Activated naive CD8-positive, alpha-beta T cell treated with anti-CD3 and anti-CD28 coated beads, Interleukin-2, amount 50 U/mL, for 16 hours (primary cell): ENCODE measurements around the gene GNG3.
A peak's percentile ranks its signal among the peaks of the same experiment; 100 is the strongest.
"Not testable (repeated sequence)": the region's sequence is repeated elsewhere in the genome, so short reads cannot be mapped to it uniquely, and the experiment has no call there.

ENCODE experiments used
- DNase-seq: peaks from one replicate; pipeline ENCODE4 v3.0.0-alpha.2; 2020; ENCODE audit warnings: low read depth, low spot score

GNG3 gene

DNA sequence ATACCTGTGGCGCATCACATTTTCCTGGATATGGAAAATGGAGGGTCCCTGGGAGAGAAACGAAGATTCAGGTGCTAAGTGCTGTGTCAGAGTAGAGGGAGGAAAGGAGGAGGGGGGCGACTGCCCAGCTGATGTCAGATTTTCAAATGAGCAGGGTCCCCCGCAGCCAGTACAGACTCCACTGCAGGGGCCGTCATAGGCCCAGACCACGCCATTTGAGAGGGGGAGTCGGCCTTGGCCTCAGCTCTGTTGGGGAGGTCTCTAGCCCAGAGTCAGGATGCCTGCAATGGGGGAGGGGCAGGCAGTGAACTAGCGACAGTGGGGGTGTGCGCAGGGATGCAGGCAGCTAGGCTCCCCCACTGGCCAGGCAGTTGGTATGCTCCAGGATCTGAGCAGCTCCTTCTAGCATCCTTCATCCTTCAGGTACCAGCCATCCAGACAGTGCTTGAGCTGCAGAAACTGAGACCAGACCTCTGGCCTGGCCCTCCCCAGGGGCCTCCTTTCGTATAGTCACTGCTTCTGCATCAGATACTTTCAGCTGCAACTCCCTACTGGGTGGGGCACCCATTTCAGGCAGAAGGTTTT lies at the start of gene GNG3, which contains the start of gene BSCL2:
TSS of gene GNG3 (plus strand) at position 400 of the 585 bp plus-strand sequence. CDS start 620 bp downstream, outside the sequence.
TSS of gene BSCL2 (minus strand) at position 148 of the 585 bp plus-strand sequence. CDS start 229 bp downstream, outside the sequence.
- no peak for DNase-seq

DNA sequence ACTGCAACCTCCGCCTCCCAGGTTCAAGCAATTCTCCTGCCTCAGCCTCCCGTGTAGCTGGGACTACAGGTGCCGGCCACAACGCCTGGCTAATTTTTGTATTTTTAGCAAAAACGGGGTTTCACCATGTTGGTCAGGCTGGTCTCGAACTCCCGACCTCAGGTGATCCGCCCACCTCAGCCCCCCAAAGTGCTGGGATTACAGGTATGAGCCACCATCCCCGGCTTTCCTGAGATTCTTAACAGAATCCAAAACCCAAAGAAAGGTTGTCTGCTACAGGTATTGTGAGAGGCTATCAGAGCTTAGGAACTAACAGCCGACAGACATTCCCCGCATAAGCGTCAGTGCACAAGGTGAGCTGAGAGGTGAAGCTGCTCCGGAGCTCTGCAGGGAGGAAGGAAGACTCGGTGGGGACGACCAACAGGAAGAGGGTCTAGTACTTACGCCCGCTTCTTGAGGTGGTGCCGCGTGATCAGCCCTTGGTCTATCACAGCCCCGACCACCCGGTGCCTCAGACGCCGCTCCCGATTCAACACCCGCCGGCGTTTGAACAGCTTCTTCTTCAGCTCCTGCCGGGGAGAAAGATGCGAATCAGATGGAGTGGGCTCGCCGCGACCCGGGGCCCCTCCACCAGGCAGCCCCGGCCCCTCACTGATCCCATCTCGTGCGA lies 42.9 kb upstream of the GNG3 start:
- DNase-seq: no peak

DNA sequence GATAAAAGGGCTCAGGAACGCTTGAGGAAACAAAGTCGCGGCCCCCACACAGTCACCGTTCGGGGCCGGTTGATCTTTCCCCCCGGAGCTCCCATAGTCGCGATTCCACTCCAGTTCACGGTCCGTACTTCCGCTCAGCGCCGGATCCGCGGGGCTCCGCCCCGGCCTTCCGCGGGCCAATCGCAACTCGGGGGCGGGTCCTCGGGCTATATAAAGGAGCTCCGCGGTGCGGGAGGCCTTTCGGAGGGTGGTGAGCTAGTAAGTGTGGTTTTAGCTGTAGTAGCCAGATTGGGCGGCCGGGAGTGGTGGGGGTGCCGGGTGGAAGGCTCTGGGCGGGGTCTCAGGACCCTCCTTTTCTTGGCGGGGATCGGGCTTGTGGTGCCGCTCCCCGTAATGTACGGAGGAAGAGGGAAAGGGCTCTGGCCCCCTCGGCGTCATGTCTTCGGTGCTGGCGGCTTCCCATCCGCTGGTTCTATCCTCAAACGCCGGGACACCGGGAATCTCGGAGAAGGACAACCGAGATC lies 42.3 kb upstream of the GNG3 start, which contains the start of the genes C11orf98 and CSKMT:
TSS of gene C11orf98 (minus strand) at position 136 of the 524 bp plus-strand sequence. CDS start at position 95, 41 bp downstream.
TSS of gene CSKMT (plus strand) at position 238 of the 524 bp plus-strand sequence. CDS start 568 bp downstream, outside the sequence.
- peak; percentile 90 for DNase-seq

DNA sequence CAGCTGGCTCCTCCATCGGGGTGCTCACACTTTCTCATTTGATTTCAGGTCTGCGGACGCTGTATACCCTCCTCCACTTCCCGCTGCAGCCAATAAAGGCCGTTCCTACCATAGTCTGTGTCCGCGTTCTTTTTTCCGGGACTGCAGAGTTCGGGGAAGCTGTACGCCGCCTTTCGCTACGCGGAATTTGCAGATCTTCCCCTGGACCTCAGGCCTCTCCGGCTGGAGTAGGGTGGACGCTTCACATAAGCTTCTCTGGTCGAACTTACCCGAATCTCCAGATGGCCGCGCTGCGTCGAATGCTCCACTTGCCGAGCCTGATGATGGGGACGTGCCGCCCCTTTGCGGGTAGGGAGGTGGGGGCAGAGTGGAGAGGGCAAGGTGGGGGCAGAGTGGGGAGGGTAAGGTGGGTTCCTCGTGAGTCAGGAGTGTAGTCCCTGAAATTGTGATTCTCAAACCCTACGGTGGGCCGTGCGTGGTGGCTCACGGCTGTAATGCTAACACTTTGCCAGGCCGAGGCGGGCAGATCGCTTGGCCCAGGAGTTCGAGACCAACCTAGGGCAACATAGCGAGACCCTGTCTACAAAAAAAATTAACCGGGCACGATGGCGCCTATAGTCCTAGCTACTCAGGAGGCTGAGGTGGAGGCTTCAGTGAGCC lies 41.7 kb upstream of the GNG3 start:
- peak; percentile 51 for DNase-seq

DNA sequence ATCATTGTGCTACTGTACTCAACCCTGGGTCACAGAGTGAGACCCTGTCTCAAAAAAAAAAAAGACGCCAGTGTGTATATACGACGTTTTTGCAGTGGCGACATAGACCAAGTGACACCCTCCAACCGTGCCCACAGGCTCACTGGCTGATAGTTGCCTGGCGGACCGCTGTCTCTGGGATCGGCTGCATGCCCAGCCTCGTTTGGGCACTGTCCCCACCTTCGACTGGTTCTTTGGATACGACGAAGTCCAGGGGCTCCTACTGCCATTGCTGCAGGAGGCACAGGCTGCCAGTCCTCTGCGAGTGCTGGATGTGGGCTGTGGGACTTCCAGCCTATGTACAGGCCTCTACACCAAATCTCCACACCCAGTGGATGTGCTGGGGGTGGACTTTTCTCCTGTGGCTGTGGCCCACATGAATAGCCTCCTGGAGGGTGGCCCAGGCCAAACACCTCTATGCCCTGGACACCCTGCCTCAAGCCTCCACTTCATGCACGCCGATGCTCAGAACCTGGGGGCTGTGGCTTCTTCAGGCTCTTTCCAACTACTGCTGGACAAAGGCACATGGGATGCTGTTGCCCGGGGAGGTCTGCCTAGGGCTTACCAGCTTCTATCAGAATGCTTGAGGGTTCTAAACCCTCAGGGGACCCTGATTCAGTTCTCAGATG lies 41.1 kb upstream of the GNG3 start:
- no peak for DNase-seq

DNA sequence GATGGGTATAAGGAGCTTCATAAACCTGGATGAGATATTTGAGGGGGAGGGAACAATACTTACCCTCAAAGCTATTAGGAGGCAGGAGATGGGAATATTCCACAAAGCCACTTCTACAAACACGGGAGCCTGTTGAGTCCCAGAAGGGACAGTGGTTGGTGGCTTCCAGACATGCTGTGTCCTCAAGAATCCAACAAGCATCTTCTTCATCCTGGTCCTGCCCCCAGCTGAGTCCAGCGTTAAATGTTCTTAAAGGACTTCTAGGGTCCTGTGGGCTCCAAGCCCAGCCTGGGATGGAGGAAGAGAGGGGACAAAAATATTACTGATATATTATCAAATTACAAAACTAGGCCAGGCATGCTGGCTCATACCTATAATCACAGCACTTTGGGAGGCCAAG lies 40.0 kb upstream of the GNG3 start:
- no peak for DNase-seq

DNA sequence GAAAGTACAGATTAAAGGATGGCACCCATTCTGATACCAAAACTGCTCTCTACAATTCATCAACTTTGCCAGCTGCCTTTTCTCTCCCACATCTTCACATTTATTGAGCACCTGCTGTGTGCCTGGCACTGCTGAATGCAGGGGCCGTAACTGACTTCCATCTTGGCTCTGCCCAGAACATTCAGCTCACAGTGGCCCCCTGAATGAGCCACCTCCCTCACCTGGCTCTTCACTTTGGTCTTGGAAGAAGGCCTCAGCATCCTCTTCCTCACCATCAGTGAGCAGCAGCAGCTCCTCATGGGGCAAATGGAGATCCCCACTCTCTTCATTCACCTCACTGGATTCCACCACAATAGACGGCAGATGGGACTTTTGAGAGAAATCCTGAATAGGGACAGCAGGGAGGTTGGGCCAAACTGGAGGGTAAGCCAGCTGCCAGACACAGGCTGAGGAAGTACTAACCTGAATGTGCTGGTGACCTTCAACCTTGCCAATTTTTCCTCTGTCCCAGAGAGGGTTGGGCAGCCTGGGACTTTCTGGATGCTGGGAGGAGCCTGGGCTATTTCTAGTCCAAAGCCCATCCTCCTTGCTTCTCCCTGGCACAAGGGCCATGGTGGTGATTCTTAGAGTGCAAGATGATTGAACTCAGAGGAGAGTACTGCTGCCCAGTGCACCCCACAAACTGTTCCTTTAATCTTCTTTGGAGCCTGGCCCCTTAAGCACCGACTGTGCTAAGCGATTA lies 37.9 kb upstream of the GNG3 start:
- DNase-seq: no peak

DNA sequence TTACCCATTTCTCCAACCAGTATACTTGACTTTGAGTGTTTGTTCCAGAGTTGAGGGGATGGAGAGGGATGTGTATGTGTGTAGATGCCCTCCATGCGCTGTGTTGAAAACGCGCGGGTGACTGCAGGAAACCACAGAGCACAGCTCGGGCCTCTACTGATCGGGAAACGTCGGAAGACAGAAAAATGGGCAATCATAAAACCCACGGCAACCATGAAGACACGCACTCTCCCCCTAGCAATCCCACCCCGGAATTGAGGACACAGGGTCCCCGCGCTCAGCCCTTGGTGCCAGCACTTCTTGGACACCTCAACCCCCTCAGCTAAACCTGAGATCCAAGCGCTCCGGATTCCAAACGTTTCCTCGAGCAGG lies 36.3 kb upstream of the GNG3 start:
- DNase-seq: no peak

DNA sequence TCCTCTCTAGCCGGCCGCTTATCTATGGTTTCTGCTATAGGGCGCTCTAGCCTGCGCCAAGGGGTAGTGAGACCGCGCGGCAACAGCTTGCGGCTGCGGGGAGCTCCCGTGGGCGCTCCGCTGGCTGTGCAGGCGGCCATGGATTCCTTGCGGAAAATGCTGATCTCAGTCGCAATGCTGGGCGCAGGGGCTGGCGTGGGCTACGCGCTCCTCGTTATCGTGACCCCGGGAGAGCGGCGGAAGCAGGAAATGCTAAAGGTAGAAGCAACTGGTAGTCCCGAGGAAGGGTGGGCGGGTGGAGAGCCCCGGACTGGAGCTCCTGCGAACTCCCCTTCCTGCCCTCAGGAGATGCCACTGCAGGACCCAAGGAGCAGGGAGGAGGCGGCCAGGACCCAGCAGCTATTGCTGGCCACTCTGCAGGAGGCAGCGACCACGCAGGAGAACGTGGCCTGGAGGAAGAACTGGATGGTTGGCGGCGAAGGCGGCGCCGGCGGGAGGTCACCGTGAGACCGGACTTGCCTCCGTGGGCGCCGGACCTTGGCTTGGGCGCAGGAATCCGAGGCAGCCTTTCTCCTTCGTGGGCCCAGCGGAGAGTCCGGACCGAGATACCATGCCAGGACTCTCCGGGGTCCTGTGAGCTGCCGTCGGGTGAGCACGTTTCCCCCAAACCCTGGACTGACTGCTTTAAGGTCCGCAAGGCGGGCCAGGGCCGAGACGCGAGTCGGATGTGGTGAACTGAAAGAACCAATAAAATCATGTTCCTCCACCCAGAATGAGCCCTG lies 35.7 kb upstream of the GNG3 start, which contains the start of the genes LBHD1 and UQCC3:
TSS of gene LBHD1 (minus strand) at position 660 of the 782 bp plus-strand sequence. CDS start 2,236 bp downstream, outside the sequence.
TSS of gene UQCC3 (plus strand) at position 66 of the 782 bp plus-strand sequence. CDS start at position 139, 73 bp downstream.
- peak; percentile 73 for DNase-seq

DNA sequence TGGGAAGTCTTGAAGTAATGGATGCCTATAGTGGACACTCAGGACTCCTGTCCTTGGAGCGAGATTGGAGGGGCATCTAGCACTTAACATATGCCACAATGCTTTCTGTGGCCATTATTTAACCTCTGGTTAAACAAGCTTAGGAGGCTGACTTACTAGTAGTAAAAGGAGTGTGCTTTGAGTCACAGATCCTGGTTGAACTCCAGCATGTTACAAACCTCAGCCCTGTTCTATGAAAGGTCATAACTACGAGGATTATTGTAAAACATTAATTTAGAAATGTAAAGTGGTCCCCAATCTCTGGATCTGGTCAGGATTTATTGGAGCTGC lies 34.3 kb upstream of the GNG3 start:
- no peak for DNase-seq

DNA sequence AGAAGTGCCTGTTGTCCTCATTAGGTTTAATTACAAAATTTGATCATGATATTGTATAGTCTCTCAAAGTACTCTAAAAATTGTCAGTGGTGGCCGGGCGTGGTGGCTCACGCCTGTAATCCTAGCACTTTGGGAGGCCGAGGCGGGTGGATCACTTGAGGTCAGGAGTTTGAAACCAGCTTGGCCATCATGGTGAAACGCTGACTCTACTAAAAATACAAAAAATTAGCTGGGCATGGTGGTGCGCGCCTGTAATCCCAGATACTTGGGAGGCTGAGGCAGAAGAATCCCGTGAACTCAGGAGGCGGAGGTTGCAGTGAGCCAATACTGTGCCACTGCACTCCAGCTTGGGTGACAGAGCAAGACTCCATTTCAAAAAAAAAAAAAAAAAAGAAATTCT lies 32.1 kb upstream of the GNG3 start:
- DNase-seq: not testable (repeated sequence)

DNA sequence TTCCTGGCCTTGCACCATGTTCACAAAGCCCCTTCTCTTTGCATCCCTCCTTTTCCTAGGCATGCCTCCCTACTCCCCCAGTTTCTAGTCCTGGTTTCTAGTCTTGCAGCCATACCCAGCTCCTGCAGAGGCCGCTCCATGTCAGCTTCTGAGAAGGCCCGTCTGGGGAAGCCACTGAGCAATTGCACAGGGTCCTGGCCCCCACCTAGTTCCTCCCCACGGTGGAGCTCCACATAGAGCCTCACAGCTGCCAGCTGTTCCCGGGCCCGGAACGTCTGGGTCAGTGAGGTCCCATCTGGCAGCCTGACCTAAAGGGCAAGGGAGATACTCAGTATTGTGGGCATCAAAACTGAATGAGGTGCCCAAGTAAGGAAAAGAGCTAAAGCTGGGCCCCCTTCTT lies 30.8 kb upstream of the GNG3 start:
- no peak for DNase-seq

DNA sequence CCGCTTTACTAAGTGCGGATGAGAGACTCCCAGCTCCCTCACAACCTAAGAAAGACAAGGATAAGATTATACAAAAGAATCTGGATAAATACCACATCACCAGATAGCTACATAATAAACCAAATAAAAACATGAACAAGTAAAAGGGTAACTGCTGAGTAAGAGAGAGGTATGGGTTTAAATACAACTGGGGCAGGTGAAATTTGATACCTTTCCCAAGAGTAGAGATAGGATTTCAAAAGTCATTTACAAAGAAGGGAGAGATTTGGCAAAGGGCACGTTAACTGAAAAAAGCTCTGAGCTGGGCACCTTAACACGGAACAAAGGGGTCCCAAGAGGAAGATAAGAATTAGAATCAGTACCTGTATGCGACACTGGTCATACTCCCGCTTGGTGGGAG lies 30.3 kb upstream of the GNG3 start:
- DNase-seq: no peak

DNA sequence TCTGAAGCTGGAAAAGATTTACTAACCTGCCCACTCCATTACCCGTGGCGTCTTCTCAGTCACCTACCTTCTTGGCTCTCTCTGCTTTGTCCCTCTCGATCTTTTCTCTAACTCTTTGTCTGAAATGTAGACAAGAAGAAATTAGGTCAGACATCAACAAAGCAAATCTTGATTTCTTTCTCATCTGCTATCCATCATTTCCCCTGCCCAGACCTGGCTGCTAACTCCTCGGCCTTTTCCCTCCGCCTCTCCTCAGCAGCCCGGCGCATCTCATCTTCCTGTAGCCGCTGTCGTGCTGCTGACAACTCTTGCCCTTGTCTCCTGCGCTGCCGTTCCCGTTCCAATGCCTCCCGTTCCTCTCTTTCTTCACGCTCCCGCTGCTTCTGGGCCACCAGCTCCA lies 29.8 kb upstream of the GNG3 start:
- DNase-seq: no peak

DNA sequence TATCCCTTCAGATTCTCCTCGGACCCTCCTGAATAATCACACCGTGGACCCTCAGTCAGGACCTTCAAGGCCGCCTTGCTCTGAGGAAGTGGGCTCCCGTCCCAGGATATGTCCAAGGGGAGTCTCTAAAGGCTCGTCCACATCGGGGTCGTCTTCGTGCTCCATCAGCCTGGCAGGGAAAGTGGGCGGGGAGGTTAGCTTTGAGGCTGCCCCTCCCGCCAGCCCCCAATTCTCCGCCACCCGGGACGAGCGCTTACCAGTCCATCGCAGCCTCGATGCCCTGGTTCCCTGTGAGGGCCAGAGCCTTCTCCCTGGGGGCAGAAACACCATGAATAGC lies 29.1 kb upstream of the GNG3 start:
- DNase-seq: no peak

DNA sequence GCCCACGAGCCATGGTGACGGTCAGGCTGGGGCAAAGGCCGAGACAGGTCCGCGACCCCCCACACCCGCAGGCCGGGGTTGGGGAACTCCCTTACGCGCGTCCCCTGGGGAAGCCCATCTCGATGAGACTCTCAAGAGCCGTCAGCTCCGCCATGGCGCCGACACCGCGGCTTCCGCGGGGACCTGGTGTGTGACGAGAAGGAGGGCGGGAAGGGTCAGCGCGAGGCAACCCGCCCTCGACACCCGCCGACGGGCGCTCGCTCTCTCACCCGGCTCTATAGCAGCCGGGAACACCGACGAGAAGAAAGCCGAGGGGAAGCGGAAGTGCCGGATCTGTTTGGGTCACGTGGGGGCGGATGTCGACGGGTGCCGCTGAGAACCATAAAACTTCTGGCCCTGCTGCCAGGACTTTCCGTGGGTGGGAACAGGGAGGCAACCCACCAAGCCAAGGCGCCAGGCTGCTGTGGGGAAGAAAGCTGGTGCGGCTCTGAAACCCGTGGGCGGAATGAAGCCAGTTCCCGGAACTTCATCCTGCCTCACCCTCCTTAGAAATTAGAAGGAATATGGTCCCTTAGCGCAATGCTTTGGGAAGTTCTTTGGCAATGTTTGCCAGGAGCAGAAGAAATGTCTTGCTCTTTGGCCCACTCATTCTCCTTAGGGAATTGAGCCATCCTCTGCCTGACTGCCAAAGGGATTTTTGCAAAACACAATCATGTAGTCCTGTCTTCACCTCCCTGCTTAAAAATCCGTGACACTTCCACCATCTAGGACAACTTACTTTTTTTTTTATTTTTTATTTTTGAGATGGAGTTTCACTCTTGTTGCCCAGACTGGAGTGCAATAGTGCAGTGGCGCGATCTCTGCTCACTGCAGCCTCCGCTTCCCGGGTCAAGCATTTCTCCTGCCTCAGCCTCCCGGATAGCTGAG lies 28.4 kb upstream of the GNG3 start, which contains the start of gene UBXN1:
TSS of gene UBXN1 (minus strand) at position 304 of the 927 bp plus-strand sequence. CDS start at position 154, 150 bp downstream.
- DNase-seq: peak; percentile 64

DNA sequence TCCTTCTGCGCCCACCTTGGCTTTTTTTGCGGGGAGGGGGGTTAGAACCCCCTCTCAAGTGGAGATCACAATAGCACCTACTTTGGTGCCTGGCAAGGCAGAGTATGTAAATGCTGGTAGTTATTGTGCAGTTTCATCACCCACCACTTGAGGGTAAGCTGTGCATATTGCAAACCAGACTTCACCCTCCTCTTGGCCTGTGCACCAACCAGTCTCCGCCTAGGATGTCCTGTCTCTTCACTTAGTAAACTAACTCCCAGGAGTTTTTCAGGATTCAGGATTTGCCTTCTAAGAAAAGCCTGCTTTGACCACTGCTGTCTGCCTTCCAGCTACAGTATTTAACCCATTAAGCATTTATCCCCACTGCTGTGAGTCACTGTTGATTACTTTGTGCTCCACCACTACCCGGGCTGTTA lies 26.6 kb upstream of the GNG3 start:
- DNase-seq: no peak

DNA sequence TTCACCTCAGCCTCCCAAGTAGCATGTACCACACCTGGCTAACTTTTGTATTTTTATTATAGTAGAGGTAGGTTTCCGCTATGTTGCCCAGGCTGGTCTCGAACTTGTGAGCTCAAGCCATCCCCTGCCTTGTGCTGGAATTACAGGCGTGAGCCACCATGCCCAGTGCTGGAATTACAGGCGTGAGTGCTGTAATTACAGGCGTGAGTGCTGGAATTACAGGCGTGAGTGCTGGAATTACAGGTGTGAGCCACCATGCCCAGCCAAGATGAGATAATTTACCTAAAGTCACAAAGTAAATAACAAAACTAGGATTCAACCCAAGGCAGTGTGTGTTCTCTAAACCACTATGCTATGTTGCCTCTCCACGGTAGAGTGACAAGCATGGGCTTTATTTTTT lies 25.0 kb upstream of the GNG3 start:
- DNase-seq: no peak
